NB4 (cell line): ENCODE results near the gene PSMD9.

Experiments
- DNase-seq: peaks from one replicate; pipeline ENCODE4 v3.0.0; 2010; ENCODE audit warnings: low read depth
- H3K4me3 ChIP-seq: one replicate; pipeline ENCODE4 v1.5.1; 2011; ENCODE audit warnings: mild to moderate bottlenecking, low read depth, low read length, moderate library complexity
- CTCF ChIP-seq: IDR thresholded peaks from one replicate; pipeline ENCODE4 v1.5.1; 2012; ENCODE audit warnings: low read depth, low read length
- MAX ChIP-seq: IDR thresholded peaks from 2 replicates; pipeline ENCODE4 v1.6.1; 2011; ENCODE audit warnings: low read depth, low read length
- MYC ChIP-seq: IDR thresholded peaks from 2 replicates; pipeline ENCODE4 v1.6.1; 2011; ENCODE audit warnings: low read depth, low read length
- POLR2A ChIP-seq: IDR thresholded peaks from 2 replicates; pipeline ENCODE4 v1.6.1; 2011; ENCODE audit warnings: mild to moderate bottlenecking; ENCODE audit not compliant: insufficient read length; ENCODE audit errors: extremely low read depth

The PSMD9 gene

GRCh38 chr12:121964813-121965643 lies 76.4 kb downstream of the PSMD9 start:
- H3K4me3 ChIP-seq, result no peak overlapping the region
- TF ChIP-seq MAX, result no peak
- TF ChIP-seq MYC, result no peak
- TF ChIP-seq CTCF, result no peak
- no peak for TF ChIP-seq POLR2A
- DNase-seq, result no peak

- H3K4me3 ChIP-seq, result no peak overlapping the region
- TF ChIP-seq MAX (no peak), CTCF (no peak), POLR2A (no peak), MYC (no peak)
- no peak for DNase-seq
Measured at GRCh38 chr12:121966959-121967358, 78.4 kb downstream of the PSMD9 start.
